Ovary (tissue), 9 donors: ENCODE results near the gene SLC19A2. TPM values are rescaled to one million over a fixed set of nuclear protein-coding genes. Genes with fewer than 3 reads are reported as not detected.

Experiments used
- DNase-seq, 5 donors: peaks; one replicate each; pipeline ENCODE4 v3.0.0-alpha.2; 2019 to 2020
- H3K27ac ChIP-seq, 2 donors: fragments of 200-600 bp; one replicate each; pipeline versions ENCODE4 v1.5.1 to v1.8.0; 2019 to 2022
- H3K27me3 ChIP-seq: fragments of 200-600 bp; one replicate; pipeline ENCODE4 v1.8.0; 2022
- H3K36me3 ChIP-seq: fragments of 200-600 bp; sonication (generic); one replicate; pipeline ENCODE4 v1.5.1; 2019
- H3K4me1 ChIP-seq: one replicate; pipeline ENCODE4 v1.8.1; 2013; ENCODE audit warnings: mild to moderate bottlenecking, moderate library complexity; ENCODE audit not compliant: insufficient read depth
- H3K4me3 ChIP-seq: fragments of 200-600 bp; sonication (generic); one replicate; pipeline ENCODE4 v1.5.1; 2017
- H3K9me3 ChIP-seq, 2 donors: fragments of 200-600 bp in 1 of 2; sonication (generic) in 1 of 2; one replicate each; pipeline versions ENCODE4 v1.5.1 to v1.8.1; 2013 to 2019; ENCODE audit warnings: mild to moderate bottlenecking in 1 of 2, moderate library complexity in 1 of 2
- EP300 ChIP-seq: sonication (generic); formaldehyde crosslinking; IDR thresholded peaks from one replicate; pipeline ENCODE4 v1.6.1; 2017; ENCODE audit warnings: antibody characterized with exemption
- POLR2A ChIP-seq: fragments of 450-650 bp; IDR thresholded peaks from one replicate; pipeline ENCODE4 v1.6.1; 2017; ENCODE audit warnings: antibody characterized with exemption, mild to moderate bottlenecking, moderate library complexity
- WGBS, 3 donors: extraction: QIAGEN DNeasy Blood & Tissue Kit in 1 of 3; methylation state at CpG; one replicate each; pipeline versions ENCODE4 v1.1.5 to v1.1.7; 2013 to 2017; 5-methylcytosine and 5-hydroxymethylcytosine counted together
- intact Hi-C, 4 donors: fragments of 100-400 bp; cut with DNase I; formaldehyde crosslinking; loops; one replicate each; pipeline versions ENCODE4 v1.11.0 to v1.15.1; 2022 to 2023
- polyA plus RNA-seq, 2 donors: library from polyadenylated mRNA; stranded (reverse); fragments of 200-250 nt in 1 of 2; fragments of 350-450 nt in 1 of 2; fragmentation: Illumina TruSeq in 1 of 2; extraction: RNeasy Lipid Tissue Mini Kit (QIAGEN cat#74804) in 1 of 2; gene quantifications; one replicate each; pipeline ENCODE4 v1.2.3, GENCODE V29; 2013 to 2014
- total RNA-seq, 7 donors: library from RNA; depleted of rRNA in 2 of 7; stranded (reverse); fragments of >200 nt in 2 of 7; fragmentation: NEBNext Ultra II Directional in 3 of 7; extraction: Animal tissue kit (Norgen Biotek cat#: 25700) in 3 of 7; gene quantifications; one replicate each; pipeline versions ENCODE4 v1.1.0 to v1.2.4, GENCODE V29; 2016 to 2023
- TF ChIP-seq, protein P1 (sequence below), 3 donors: fragments of 450-650 bp in 2 of 3; fragments of 200-600 bp in 1 of 3; IDR thresholded peaks; one replicate each; pipeline versions ENCODE4 v1.5.1 to v1.8.0; 2016 to 2022; ENCODE audit warnings: antibody characterized with exemption in 3 of 3, mild to moderate bottlenecking in 1 of 3
- donor health status: DM: no; HTN: no; CAD: no; lungs with moderate emphysema.
- donor health status: DM: no; HTN: no; CAD: no.
- donor health status: Bipolar disorder and iron deficiency.
- donor health status: DM: yes; HTN: yes; CAD: no.
- donor health status: DM: no; HTN: no; CAD: no.
- donor health status: DM: yes; HTN: yes; CAD: no.

Gene SLC19A2
- total and polyA plus RNA-seq, 9 donors: 6.5 to 28.6 (median 10.7) TPM

GRCh38 chr1:169511316-169512005, 25.7 kb upstream of the SLC19A2 start:
- DNase-seq: peak in 4 of 5 donors; percentile 19 to 70 (median 36)
- Histone ChIP-seq H3K4me3 (no peak overlapping the region), H3K27me3 (no peaks in the 10 kb centered on the region), H3K4me1 (no peaks in the 10 kb centered on the region), H3K36me3 (no peaks in the 10 kb centered on the region), H3K9me3 (no peaks in the 10 kb centered on the region), H3K27ac (peak overlapping the region in 1 of 2 donors; percentile 73)
- 14 to 16% (median 15%) methylated on average over 3 of the region's 3 CpGs for WGBS, 3 donors
- TF ChIP-seq EP300: peak; percentile 34
- TF ChIP-seq POLR2A: no peak
- TF ChIP-seq, protein P1, sequence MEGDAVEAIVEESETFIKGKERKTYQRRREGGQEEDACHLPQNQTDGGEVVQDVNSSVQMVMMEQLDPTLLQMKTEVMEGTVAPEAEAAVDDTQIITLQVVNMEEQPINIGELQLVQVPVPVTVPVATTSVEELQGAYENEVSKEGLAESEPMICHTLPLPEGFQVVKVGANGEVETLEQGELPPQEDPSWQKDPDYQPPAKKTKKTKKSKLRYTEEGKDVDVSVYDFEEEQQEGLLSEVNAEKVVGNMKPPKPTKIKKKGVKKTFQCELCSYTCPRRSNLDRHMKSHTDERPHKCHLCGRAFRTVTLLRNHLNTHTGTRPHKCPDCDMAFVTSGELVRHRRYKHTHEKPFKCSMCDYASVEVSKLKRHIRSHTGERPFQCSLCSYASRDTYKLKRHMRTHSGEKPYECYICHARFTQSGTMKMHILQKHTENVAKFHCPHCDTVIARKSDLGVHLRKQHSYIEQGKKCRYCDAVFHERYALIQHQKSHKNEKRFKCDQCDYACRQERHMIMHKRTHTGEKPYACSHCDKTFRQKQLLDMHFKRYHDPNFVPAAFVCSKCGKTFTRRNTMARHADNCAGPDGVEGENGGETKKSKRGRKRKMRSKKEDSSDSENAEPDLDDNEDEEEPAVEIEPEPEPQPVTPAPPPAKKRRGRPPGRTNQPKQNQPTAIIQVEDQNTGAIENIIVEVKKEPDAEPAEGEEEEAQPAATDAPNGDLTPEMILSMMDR (IDR thresholded peaks at IDR 0.05): no peak
- intact Hi-C loops: no loop called here

GRCh38 chr1:169510060-169510459, 24.3 kb upstream of the SLC19A2 start:
- H3K9me3 ChIP-seq: no peaks in the 10 kb centered on the region
- no peak overlapping the region for H3K27ac ChIP-seq
- no peak for TF ChIP-seq POLR2A
- TF ChIP-seq, protein P1 (IDR thresholded peaks at IDR 0.05): no peak
- no peak for TF ChIP-seq EP300
- 87 to 94% (median 94%) methylated on average over 4 of the region's 4 CpGs for WGBS, 3 donors
- DNase-seq: no peak
- intact Hi-C loops: no loop called here
- H3K4me3 ChIP-seq: no peak overlapping the region
- H3K36me3 ChIP-seq: no peaks in the 10 kb centered on the region
- H3K4me1 ChIP-seq: no peaks in the 10 kb centered on the region
- no peaks in the 10 kb centered on the region for H3K27me3 ChIP-seq

DNA sequence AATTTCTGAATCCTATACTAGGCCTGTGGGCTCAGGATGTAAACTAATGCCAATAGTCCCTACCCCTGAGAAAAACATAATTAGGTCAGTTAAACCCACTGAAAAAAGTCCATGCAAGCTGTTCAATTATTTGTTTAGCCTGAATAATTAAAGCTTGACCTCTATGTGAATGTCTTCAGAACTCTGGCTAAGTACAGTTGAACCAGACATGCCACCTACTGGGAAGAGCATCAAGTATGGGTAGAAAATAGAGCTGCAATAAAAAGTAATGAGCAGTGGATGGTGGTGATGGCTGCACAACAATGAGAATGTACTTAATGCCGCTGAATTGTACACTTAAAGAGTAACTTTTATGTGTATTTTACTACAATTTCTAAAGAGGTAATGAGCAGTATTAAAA, 23.6 kb upstream of the SLC19A2 start:
- DNase-seq: no peak
- Histone ChIP-seq H3K27ac (no peak overlapping the region), H3K4me3 (no peak overlapping the region), H3K9me3 (no peaks in the 10 kb centered on the region), H3K4me1 (no peaks in the 10 kb centered on the region), H3K36me3 (no peaks in the 10 kb centered on the region), H3K27me3 (no peaks in the 10 kb centered on the region)
- intact Hi-C loops: no loop called here
- TF ChIP-seq EP300 (no peak), POLR2A (no peak)
- TF ChIP-seq, protein P1 (IDR thresholded peaks at IDR 0.05): no peak
- WGBS, 3 donors: 100% methylated on average over 1 of the region's 1 CpG

- no peak overlapping the region for H3K27ac ChIP-seq
Measured at GRCh38 chr1:169508432-169509338, 22.9 kb upstream of the SLC19A2 start.

More at GRCh38 chr1:169508432-169509338, 22.9 kb upstream of the SLC19A2 start:
- Histone ChIP-seq H3K36me3 (no peaks in the 10 kb centered on the region), H3K4me3 (no peak overlapping the region), H3K9me3 (no peaks in the 10 kb centered on the region), H3K4me1 (no peaks in the 10 kb centered on the region), H3K27me3 (no peaks in the 10 kb centered on the region)
- TF ChIP-seq EP300 (no peak), POLR2A (no peak)
- TF ChIP-seq, protein P1 (IDR thresholded peaks at IDR 0.05): no peak
- 13 to 26% (median 24%) methylated on average over 3 of the region's 3 CpGs for WGBS, 3 donors
- DNase-seq: no peak
- intact Hi-C loops: no loop called here
